RCC 7860 (cell line): ENCODE measurements around the gene TFCP2L1.
A peak's percentile ranks its signal among the peaks of the same experiment; 100 is the strongest.
"Not testable (repeated sequence)": the region's sequence is repeated elsewhere in the genome, so short reads cannot be mapped to it uniquely, and the experiment has no call there.

Source experiments
- DNase-seq: peaks from one replicate; pipeline ENCODE4 v3.0.0-alpha.2; 2015; ENCODE audit warnings: low spot score
- FAIRE-seq: peaks from 2 replicates; lab custom pipeline; 2012; peaks lifted over from hg19 to GRCh38; lab: Jason Lieb, UNC

The TFCP2L1 gene

GRCh38 chr2:121231385-121232000 is 53.5 kb downstream of the TFCP2L1 start:
- FAIRE-seq (no peak), DNase-seq (no peak)

DNA sequence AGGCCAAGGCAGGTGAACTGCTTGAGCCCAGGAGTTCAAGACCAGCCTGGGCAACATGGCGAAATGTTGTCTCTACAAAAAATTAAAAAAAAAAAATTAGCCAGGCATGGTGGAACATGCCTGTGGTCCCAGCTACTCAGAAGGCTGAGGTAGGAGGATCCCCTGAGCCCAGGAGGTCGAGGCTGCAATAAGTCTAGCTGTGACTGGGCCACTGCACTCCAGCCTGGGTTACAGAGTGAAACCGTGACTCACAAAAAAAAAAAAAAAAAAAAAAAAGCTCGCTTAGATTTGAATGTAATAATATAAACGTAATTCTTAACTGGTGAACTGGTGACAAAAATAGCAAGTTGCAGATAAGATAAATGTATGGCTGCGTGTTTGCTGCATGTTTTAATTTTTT is 56.5 kb downstream of the TFCP2L1 start:
- FAIRE-seq = peak; percentile 76

GRCh38 chr2:121227381-121228144 is 57.4 kb downstream of the TFCP2L1 start:
- DNase-seq (peak; percentile 45), FAIRE-seq (peak; percentile 92)

More for the DNA sequence above, 56.5 kb downstream of the TFCP2L1 start:
- no peak for DNase-seq

DNA sequence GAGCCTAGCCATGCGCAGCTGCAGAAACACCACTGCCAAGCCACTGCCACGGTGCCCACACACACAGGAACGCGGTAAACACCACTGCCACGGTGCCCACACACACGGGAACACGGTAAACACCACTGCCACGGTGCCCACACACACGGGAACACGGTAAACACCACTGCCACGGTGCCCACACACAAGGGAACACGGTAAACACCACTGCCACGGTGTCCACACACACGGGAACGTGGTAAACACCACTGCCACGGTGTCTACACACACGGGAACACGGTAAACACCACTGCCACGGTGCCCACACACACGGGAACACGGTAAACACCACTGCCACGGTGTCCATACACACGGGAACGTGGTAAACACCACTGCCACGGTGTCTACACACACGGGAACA is 59.3 kb downstream of the TFCP2L1 start:
- not testable (repeated sequence) for DNase-seq, FAIRE-seq

GRCh38 chr2:121220995-121221394 is 64.0 kb downstream of the TFCP2L1 start:
- DNase-seq (peak; percentile 70), FAIRE-seq (peak; percentile 79)

GRCh38 chr2:121219866-121220265 is 65.1 kb downstream of the TFCP2L1 start:
- peak; percentile 52 for FAIRE-seq
- DNase-seq = peak; percentile 34

DNA sequence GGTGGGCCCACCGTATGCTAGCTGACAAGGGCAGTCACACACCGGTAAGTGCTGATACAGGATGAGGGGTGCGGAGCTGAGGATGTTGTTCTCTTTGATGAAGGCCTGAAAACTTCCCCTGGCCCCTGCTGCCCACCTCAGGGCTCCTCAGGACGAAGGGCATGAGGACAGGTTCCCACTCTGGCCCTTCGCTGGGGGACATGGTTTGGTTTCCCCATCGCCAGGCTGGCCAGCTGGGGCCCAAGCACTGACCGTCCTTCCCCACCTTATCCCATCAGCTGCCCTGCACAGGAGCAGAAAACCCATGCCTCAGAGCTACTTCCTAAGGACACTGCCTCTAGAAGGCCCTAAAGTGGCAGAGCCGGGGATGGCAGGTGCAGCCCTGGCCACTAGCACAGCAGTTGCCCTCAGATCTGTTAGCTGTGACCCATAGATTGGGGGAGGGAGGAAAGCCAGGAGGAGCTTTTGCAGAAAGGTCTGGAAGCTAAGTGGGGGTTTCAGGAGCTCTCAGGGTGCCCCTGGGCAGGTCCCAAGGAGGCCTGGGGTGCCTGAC is 66.5 kb downstream of the TFCP2L1 start:
- DNase-seq = no peak
- FAIRE-seq = no peak

GRCh38 chr2:121217627-121218026 is 67.4 kb downstream of the TFCP2L1 start:
- FAIRE-seq (no peak), DNase-seq (no peak)

DNA sequence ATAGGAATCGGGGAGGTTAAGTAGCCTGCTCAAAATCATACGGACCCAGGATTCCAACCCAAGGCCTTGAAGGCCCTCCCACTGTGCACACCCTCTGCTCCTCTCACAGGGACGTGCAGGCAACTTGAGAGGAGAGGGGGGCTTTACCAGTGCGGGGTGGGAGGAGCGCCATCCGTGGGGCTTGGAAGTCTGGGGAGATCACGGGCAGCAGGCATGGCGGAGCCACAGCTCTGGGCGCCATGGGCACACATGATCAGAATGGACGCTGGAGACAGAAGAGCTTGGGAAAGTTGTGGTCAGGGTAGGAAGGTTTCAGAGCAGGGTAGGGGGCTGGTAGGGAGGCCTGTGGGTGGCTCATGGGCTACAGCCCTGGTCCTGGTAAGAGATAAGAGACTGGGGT is 70.7 kb downstream of the TFCP2L1 start:
- no peak for FAIRE-seq

GRCh38 chr2:121213386-121213785 is 71.6 kb downstream of the TFCP2L1 start:
- no peak for DNase-seq
- no peak for FAIRE-seq

More for the DNA sequence above, 70.7 kb downstream of the TFCP2L1 start:
- DNase-seq = no peak

GRCh38 chr2:121212661-121213325 is 72.2 kb downstream of the TFCP2L1 start:
- FAIRE-seq = no peak
- no peak for DNase-seq

DNA sequence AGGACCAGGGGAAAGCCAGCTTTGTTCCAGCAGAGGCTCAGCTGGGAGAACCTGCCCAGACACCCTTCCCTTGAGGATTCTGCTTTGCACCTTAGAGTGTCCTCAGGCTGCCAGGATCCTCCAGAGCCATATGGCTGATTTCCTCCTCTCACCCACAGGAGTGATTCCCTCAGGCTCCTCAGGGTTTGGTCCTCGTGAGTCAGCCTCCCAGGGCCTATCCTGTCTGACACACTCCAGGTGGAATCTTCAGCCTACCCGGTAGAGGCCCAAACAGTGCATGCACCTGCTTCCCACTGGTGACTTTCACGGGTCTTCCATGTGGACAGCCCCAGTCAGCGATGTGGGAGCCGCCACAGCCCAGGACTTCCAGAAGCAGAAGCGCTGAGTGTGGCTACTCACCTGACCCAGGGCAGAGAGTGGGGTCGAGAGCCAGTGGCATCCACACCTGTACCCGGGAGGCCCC is 73.3 kb downstream of the TFCP2L1 start:
- FAIRE-seq = no peak
- no peak for DNase-seq

- FAIRE-seq (no peak), DNase-seq (no peak)
Measured at GRCh38 chr2:121211251-121211650, 73.8 kb downstream of the TFCP2L1 start.

- no peak for DNase-seq
- no peak for FAIRE-seq
Measured at GRCh38 chr2:121210691-121211090, 74.3 kb downstream of the TFCP2L1 start.

DNA sequence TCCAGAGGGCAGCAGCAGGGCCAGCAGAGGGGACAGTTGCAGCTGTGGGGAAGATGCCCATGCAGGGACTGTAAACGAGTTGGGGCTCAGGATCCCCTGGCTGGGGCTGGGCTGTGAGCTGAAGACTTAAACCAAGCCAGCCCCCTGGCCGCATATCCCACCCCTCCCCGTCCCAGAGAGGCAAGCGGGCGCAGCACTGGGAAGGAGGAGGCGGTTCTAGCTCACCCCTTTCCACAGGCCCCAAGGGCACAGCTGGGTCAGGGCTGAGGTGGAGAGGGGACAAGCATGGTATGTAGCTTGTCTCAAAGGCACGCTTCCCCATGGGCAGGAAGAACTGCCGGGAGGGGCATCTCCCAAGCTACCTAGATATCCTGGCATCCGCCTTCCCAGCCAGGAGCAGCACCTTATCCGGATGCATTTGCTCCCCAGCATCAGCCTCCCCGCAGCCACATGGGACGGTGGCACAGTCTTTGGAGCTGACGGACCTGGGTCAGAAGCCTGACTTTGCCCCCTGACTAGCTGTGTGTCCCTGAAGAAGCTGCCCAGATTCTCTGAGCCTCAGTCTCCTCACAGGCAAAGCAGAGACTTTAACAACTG is 75.9 kb downstream of the TFCP2L1 start:
- FAIRE-seq (no peak), DNase-seq (no peak)

DNA sequence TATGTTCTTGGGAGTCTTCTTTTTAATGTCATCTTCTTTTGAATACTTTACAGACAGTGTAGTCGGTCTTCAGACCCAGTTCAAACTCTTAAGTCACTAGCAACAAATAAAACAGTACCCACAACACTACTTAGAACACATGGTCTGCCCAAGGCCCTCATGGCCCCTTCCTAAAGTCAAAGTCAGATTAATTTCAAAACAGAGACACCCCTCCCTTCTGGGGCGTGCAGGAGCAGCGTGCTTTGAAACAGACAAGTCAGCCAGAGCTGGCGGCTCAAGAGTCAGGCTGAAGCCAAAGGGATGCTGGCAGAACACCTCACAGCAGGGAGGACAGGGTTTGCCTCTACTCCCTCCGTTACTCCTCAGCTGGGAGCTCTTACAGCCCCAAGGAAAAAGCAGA is 77.5 kb downstream of the TFCP2L1 start:
- DNase-seq = no peak
- FAIRE-seq = no peak

- DNase-seq = no peak
- no peak for FAIRE-seq
Measured at GRCh38 chr2:121205321-121205942, 79.6 kb downstream of the TFCP2L1 start.

DNA sequence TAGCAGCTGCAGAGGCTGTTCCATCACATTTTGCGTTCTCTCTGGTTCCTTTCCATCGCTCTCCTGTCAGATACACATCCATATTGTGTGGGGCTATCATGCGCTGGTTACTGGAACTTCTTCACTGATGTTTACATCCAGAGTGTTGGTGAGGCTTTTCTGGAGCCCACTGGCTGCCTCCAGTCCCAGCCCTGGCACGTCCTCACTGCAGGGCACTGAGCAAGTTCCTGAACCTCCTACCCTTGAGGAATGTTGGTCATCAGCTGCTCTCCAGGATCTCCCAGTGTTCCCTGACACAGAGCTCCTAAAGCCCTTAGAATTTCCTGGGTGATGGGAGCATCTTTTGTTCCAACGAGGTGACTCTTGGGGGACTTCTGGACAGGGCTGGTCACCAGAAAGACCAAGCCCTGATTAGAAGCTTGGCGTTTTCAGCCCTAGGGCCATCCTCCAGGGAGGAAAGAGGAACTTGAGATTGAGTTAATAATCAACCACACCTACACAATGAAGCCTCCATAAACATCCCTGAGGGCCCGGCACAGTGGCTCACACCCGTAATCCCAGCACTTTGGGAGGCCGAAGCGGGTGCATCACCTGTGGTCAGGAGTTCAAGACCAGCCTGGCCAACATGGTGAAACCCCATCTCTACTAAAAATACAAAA is 81.3 kb downstream of the TFCP2L1 start:
- DNase-seq (no peak), FAIRE-seq (no peak)

DNA sequence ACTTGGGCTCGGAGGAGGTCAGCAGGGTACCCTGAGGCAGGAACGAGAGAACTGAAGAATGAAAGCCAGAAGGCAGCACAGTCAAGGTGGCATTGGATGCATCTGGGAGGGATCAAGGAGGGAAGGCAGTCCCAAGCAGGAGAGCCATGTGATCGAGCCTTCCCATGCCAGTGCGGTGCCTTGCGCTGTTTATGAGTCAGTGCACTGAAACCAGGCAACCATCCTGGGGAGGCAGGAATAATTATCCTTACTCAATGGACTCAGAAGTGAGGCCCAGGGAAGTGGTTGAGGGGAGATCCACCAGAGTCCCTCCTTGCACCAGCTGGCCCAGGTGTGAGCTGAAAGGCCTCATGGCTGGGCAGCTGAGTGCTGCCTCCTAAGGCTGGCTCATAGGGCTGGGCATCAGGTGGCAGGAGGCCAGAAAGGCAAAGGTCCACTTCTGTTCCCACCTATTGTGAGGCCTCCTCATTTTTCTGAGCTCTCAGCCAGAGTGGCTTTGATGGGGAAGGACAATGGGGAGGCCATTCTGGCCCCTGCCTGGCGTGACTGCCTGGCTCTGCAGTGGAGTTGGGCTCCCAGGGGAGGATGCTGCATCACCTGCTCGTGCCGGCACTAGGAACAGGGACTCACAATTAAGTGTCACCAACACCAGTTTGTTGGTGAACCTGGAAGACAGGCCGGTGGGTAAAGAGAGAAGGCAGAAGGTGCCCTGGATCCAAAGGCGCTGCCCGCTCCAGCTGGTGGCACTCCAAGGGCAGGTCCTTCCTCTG is 82.3 kb downstream of the TFCP2L1 start:
- DNase-seq (no peak), FAIRE-seq (no peak)
